RWPE2 (cell line): ENCODE data around the gene ADAMTSL1.

Experiments
- ATAC-seq: fragments of 200-7000 bp; cut with Tn5 transposase; 3 replicates; pipeline ENCODE4 v1.9.1; 2021; ENCODE audit warnings: low read depth
- DNase-seq: peaks from one replicate; pipeline ENCODE4 v3.0.0-alpha.2; 2020; ENCODE audit warnings: low spot score
- H3K27ac ChIP-seq: fragments of 450-650 bp; 2 replicates; pipeline ENCODE4 v1.5.1; 2017; ENCODE audit warnings: mild to moderate bottlenecking; ENCODE audit not compliant: poor library complexity, severe bottlenecking
- H3K27me3 ChIP-seq: fragments of 250-450 bp; sonication (Bioruptor Pico); 2 replicates; pipeline ENCODE4 v1.5.1; 2021; ENCODE audit warnings: mild to moderate bottlenecking, moderate library complexity; ENCODE audit not compliant: insufficient read depth, poor library complexity, severe bottlenecking
- H3K36me3 ChIP-seq: fragments of 250-450 bp; sonication (Bioruptor Pico); 2 replicates; pipeline ENCODE4 v1.5.1; 2020; ENCODE audit warnings: low read depth, mild to moderate bottlenecking, moderate library complexity
- H3K4me1 ChIP-seq: fragments of 250-450 bp; sonication (Bioruptor Pico); 2 replicates; pipeline ENCODE4 v1.5.1; 2021; ENCODE audit warnings: mild to moderate bottlenecking, moderate library complexity; ENCODE audit not compliant: insufficient read depth, poor library complexity, severe bottlenecking
- H3K4me3 ChIP-seq: fragments of 250-450 bp; sonication (Bioruptor Pico); 2 replicates; pipeline ENCODE4 v1.5.1; 2021; ENCODE audit warnings: mild to moderate bottlenecking, moderate library complexity; ENCODE audit not compliant: severe bottlenecking
- H3K9me3 ChIP-seq: fragments of 250-450 bp; sonication (Bioruptor Pico); 2 replicates; pipeline ENCODE4 v1.5.1; 2021; ENCODE audit warnings: mild to moderate bottlenecking, moderate library complexity; ENCODE audit not compliant: severe bottlenecking
- TF ChIP-seq, protein P1 (sequence below): fragments of 450-650 bp; IDR thresholded peaks from one replicate; pipeline ENCODE4 v1.5.1; 2017; ENCODE audit warnings: mild to moderate bottlenecking, moderate library complexity; ENCODE audit not compliant: poor library complexity, severe bottlenecking

ADAMTSL1 gene

DNA sequence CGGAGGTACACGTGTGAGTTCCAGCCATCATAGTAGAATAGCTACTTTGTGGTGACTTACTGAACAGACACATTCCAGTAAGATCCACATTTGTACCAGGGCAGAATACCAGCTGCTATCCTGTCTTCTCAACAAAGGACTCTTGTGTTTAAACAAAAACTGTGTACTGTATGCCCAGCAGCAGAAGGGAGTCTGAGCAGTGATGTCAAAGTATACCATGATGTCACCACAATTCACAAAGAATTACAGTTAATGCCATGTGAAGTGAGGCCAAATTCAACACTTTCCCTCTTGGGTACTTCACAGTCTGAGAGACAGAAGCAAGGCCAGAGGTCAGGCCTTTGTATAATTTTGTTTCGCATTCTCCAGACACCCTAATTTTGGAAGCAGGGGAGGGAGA is 137.0 kb downstream of the ADAMTSL1 start:
- no peak for ATAC-seq
- no peak for DNase-seq
- no peaks in the 10 kb centered on the region for H3K36me3 ChIP-seq
- TF ChIP-seq, protein P1, sequence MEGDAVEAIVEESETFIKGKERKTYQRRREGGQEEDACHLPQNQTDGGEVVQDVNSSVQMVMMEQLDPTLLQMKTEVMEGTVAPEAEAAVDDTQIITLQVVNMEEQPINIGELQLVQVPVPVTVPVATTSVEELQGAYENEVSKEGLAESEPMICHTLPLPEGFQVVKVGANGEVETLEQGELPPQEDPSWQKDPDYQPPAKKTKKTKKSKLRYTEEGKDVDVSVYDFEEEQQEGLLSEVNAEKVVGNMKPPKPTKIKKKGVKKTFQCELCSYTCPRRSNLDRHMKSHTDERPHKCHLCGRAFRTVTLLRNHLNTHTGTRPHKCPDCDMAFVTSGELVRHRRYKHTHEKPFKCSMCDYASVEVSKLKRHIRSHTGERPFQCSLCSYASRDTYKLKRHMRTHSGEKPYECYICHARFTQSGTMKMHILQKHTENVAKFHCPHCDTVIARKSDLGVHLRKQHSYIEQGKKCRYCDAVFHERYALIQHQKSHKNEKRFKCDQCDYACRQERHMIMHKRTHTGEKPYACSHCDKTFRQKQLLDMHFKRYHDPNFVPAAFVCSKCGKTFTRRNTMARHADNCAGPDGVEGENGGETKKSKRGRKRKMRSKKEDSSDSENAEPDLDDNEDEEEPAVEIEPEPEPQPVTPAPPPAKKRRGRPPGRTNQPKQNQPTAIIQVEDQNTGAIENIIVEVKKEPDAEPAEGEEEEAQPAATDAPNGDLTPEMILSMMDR, result no peak
- no peaks in the 10 kb centered on the region for H3K27me3 ChIP-seq
- H3K9me3 ChIP-seq, result no peaks in the 10 kb centered on the region
- no peak overlapping the region for H3K4me3 ChIP-seq
- H3K27ac ChIP-seq, result no peak overlapping the region
- no peaks in the 10 kb centered on the region for H3K4me1 ChIP-seq

- H3K27ac ChIP-seq, result no peak overlapping the region
- ATAC-seq (no peak), DNase-seq (no peak)
- H3K27me3 ChIP-seq, result no peaks in the 10 kb centered on the region
- no peaks in the 10 kb centered on the region for H3K9me3 ChIP-seq
- TF ChIP-seq, protein P1, result no peak
- H3K4me1 ChIP-seq, result no peaks in the 10 kb centered on the region
- no peaks in the 10 kb centered on the region for H3K36me3 ChIP-seq
- no peak overlapping the region for H3K4me3 ChIP-seq
Measured at GRCh38 chr9:18611971-18612370, 138.0 kb downstream of the ADAMTSL1 start.

GRCh38 chr9:18614116-18614515 is 140.2 kb downstream of the ADAMTSL1 start:
- ATAC-seq (no peak), DNase-seq (no peak)
- no peak overlapping the region for H3K4me3 ChIP-seq
- no peaks in the 10 kb centered on the region for H3K36me3 ChIP-seq
- H3K9me3 ChIP-seq, result no peaks in the 10 kb centered on the region
- no peaks in the 10 kb centered on the region for H3K4me1 ChIP-seq
- no peaks in the 10 kb centered on the region for H3K27me3 ChIP-seq
- no peak overlapping the region for H3K27ac ChIP-seq
- TF ChIP-seq, protein P1, result no peak

- ATAC-seq (no peak), DNase-seq (no peak)
- H3K9me3 ChIP-seq, result no peaks in the 10 kb centered on the region
- H3K4me3 ChIP-seq, result no peak overlapping the region
- no peak overlapping the region for H3K27ac ChIP-seq
- H3K4me1 ChIP-seq, result no peaks in the 10 kb centered on the region
- TF ChIP-seq, protein P1, result no peak
- no peaks in the 10 kb centered on the region for H3K36me3 ChIP-seq
- H3K27me3 ChIP-seq, result no peaks in the 10 kb centered on the region
Measured at GRCh38 chr9:18614651-18615050, 140.7 kb downstream of the ADAMTSL1 start.

DNA sequence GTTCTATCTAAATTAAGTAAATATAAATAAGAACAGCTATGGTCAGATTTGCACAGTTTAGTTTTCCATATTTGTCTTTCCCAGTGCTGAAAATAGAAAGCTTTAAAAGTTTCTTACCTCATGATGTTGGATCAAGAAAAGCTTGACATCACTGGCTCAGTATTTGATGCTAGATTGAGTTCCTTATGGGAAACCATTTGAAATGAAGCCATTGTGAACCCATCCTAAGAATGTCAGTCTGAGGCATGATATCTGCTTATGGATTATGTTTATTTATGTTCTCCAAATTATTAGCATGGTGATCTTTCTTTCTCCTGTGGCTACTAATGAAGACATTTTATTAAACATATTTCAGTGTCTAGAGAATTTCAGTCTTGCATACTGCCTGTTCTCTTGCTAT is 143.0 kb downstream of the ADAMTSL1 start:
- Histone ChIP-seq H3K4me1 (no peaks in the 10 kb centered on the region), H3K4me3 (no peak overlapping the region), H3K27me3 (no peaks in the 10 kb centered on the region), H3K27ac (no peak overlapping the region), H3K9me3 (no peaks in the 10 kb centered on the region), H3K36me3 (no peaks in the 10 kb centered on the region)
- no peak for ATAC-seq
- DNase-seq, result no peak
- TF ChIP-seq, protein P1, result no peak
